SU-DHL-6 (cell line): ENCODE measurements around the gene PSMC2.

ENCODE experiments used
- H2AFZ ChIP-seq: fragments of 200-600 bp; sonication (generic); 2 replicates; pipeline ENCODE4 v1.6.1; 2014; ENCODE audit warnings: low read depth, mild to moderate bottlenecking, moderate library complexity, mixed read lengths, antibody characterized with exemption, low read length; ENCODE audit not compliant: severe bottlenecking
- H3F3A ChIP-seq: fragments of 200-600 bp; shearing (Covaris generic); 2 replicates; pipeline ENCODE4 v1.6.0; 2016; ENCODE audit warnings: antibody characterized with exemption, mild to moderate bottlenecking; ENCODE audit not compliant: insufficient read depth
- H3K27ac ChIP-seq: fragments of 200-600 bp; sonication (generic); 2 replicates; pipeline ENCODE4 v1.5.1; 2016; ENCODE audit warnings: low read depth, mild to moderate bottlenecking, low read length, moderate library complexity, mixed read lengths
- H3K27me3 ChIP-seq: fragments of 200-600 bp; sonication (generic), shearing (Covaris generic); 2 replicates; pipeline ENCODE4 v1.6.0; 2014; ENCODE audit warnings: mild to moderate bottlenecking, low read length
- H3K36me3 ChIP-seq: fragments of 200-600 bp; sonication (generic); 2 replicates; pipeline ENCODE4 v1.6.1; 2014; ENCODE audit warnings: mild to moderate bottlenecking, low read length, mixed read lengths
- H3K4me2 ChIP-seq: fragments of 300-600, 200-600 bp; shearing (Covaris generic), sonication (generic); 2 replicates; pipeline ENCODE4 v1.6.0; 2014; ENCODE audit warnings: low read length, low read depth, mild to moderate bottlenecking; ENCODE audit not compliant: poor library complexity, severe bottlenecking
- H3K4me3 ChIP-seq: fragments of 200-600 bp; sonication (generic); 2 replicates; pipeline ENCODE4 v1.5.1; 2014; ENCODE audit warnings: antibody characterized with exemption, low read length, mild to moderate bottlenecking, mixed read lengths; ENCODE audit not compliant: insufficient read depth, poor library complexity, severe bottlenecking
- H3K79me2 ChIP-seq: fragments of 200-600 bp; sonication (generic); 2 replicates; pipeline ENCODE4 v1.6.1; 2014; ENCODE audit warnings: mild to moderate bottlenecking, low read length, moderate library complexity; ENCODE audit not compliant: insufficient read depth
- H3K9ac ChIP-seq: fragments of 200-600 bp; sonication (generic); 2 replicates; pipeline ENCODE4 v1.7.0; 2014; ENCODE audit warnings: mild to moderate bottlenecking, low read length
- H3K9me2 ChIP-seq: fragments of 200-600 bp; sonication (generic); replicated peaks from 2 replicates; pipeline ENCODE4 v1.6.1; 2014; ENCODE audit warnings: low read length; ENCODE audit not compliant: insufficient read depth
- H3K9me3 ChIP-seq: fragments of 200-600 bp; sonication (generic); 2 replicates; pipeline ENCODE4 v1.6.1; 2014; ENCODE audit warnings: low read length, mixed read lengths; ENCODE audit not compliant: insufficient read depth
- H4K20me1 ChIP-seq: fragments of 200-600 bp; sonication (generic); 2 replicates; pipeline ENCODE4 v1.6.1; 2014; ENCODE audit warnings: low read depth, mild to moderate bottlenecking, antibody characterized with exemption, low read length, moderate library complexity, mixed read lengths
- EZH2phosphoT487 ChIP-seq: fragments of 200-600 bp; sonication (generic), shearing (Covaris generic); conservative IDR thresholded peaks from 2 replicates; pipeline ENCODE4 v1.6.1; 2018; ENCODE audit warnings: mild to moderate bottlenecking, antibody characterized with exemption, low read length, moderate library complexity, mixed read lengths
- TF ChIP-seq, protein P1 (sequence below): fragments of 200-600 bp; sonication (generic); IDR thresholded peaks from one replicate; pipeline ENCODE4 v1.5.1; 2017; ENCODE audit warnings: antibody characterized with exemption, mild to moderate bottlenecking, low read length, moderate library complexity; ENCODE audit not compliant: insufficient read depth, poor library complexity, severe bottlenecking

PSMC2 gene

DNA sequence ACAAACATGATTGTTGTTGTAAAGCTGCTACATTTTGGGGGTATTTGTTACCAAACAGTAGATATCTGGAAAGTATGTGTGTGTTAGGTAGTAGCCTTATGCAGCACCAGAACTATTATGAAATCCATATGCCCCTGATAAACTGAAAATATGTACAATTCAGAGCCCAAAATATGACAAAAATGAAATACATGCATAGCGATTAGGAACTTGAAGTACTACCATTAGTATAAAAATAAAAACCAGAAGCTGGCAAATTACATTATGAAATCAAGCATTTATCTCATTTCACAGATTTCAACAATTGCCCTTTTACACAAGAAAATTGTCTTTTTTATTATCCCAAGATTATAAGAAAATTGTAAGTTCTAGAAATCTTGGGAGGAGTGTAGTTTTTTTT, 64.7 kb downstream of the PSMC2 start:
- Histone ChIP-seq H3K79me2 (no peaks in the 10 kb centered on the region), H3K27me3 (no peaks in the 10 kb centered on the region), H3K4me2 (no peak overlapping the region), H3K4me3 (no peak overlapping the region), H2AFZ (no peak overlapping the region), H3K9me3 (no peaks in the 10 kb centered on the region), H3K27ac (no peak overlapping the region), H3K9ac (no peak overlapping the region), H3F3A (no peaks in the 10 kb centered on the region), H3K9me2 (no peaks in the 10 kb centered on the region), H3K36me3 (no peaks in the 10 kb centered on the region), H4K20me1 (no peaks in the 10 kb centered on the region)
- TF ChIP-seq, protein P1, sequence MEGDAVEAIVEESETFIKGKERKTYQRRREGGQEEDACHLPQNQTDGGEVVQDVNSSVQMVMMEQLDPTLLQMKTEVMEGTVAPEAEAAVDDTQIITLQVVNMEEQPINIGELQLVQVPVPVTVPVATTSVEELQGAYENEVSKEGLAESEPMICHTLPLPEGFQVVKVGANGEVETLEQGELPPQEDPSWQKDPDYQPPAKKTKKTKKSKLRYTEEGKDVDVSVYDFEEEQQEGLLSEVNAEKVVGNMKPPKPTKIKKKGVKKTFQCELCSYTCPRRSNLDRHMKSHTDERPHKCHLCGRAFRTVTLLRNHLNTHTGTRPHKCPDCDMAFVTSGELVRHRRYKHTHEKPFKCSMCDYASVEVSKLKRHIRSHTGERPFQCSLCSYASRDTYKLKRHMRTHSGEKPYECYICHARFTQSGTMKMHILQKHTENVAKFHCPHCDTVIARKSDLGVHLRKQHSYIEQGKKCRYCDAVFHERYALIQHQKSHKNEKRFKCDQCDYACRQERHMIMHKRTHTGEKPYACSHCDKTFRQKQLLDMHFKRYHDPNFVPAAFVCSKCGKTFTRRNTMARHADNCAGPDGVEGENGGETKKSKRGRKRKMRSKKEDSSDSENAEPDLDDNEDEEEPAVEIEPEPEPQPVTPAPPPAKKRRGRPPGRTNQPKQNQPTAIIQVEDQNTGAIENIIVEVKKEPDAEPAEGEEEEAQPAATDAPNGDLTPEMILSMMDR, result no peak
- TF ChIP-seq EZH2phosphoT487, result no peak

DNA sequence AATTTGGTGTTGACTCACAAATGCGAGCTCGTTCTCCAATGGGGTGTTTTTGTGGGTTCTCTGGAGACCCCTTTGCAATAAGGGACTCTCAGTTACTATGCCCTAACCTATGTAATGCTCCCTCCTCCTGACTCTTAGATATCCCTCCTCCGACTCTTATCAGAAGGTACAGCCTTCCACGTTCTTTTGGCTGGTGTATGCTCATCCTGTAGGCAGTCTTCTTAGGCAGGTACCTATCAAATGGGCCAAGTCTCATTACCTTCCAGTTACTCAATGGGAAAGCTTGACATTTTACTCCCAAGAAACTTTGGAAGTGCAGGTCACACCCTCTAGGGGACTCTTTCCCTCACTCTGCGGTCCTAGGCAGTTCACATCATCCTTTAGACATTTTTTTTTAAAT, 66.0 kb downstream of the PSMC2 start:
- TF ChIP-seq, protein P1, result no peak
- no peak for TF ChIP-seq EZH2phosphoT487

GRCh38 chr7:103418241-103418640, 70.8 kb downstream of the PSMC2 start:
- Histone ChIP-seq H3K9ac (no peak overlapping the region), H3K27me3 (no peaks in the 10 kb centered on the region), H3K79me2 (no peaks in the 10 kb centered on the region), H3K27ac (no peak overlapping the region), H3K36me3 (no peaks in the 10 kb centered on the region), H3K4me2 (no peak overlapping the region), H3K9me2 (no peaks in the 10 kb centered on the region), H3K4me3 (no peak overlapping the region), H2AFZ (no peak overlapping the region), H3F3A (no peaks in the 10 kb centered on the region), H4K20me1 (no peaks in the 10 kb centered on the region), H3K9me3 (no peaks in the 10 kb centered on the region)
- TF ChIP-seq EZH2phosphoT487, result no peak
- TF ChIP-seq, protein P1, result no peak

More for the DNA sequence above, 66.0 kb downstream of the PSMC2 start:
- H3K27me3 ChIP-seq, result no peaks in the 10 kb centered on the region
- H3K27ac ChIP-seq, result no peak overlapping the region
- H3K36me3 ChIP-seq, result no peaks in the 10 kb centered on the region
- H3F3A ChIP-seq, result no peaks in the 10 kb centered on the region
- no peaks in the 10 kb centered on the region for H3K79me2 ChIP-seq
- no peak overlapping the region for H2AFZ ChIP-seq
- no peak overlapping the region for H3K4me3 ChIP-seq
- no peaks in the 10 kb centered on the region for H3K9me3 ChIP-seq
- H3K9ac ChIP-seq, result no peak overlapping the region
- no peaks in the 10 kb centered on the region for H4K20me1 ChIP-seq
- no peaks in the 10 kb centered on the region for H3K9me2 ChIP-seq
- no peak overlapping the region for H3K4me2 ChIP-seq
